K562 (cell line): ENCODE data around the gene PCYT1A. TPM values are rescaled to one million over a fixed set of nuclear protein-coding genes. Genes with fewer than 3 reads are reported as not detected.

Experiments used
- ATF2 ChIP-seq: sonication (generic); formaldehyde crosslinking; IDR thresholded peaks from 2 replicates; pipeline ENCODE4 v1.8.1; 2022; ENCODE audit warnings: missing genetic modification reagents
- BACH1 ChIP-seq: fragments of 200-800 bp; sonication (Bioruptor generic); IDR thresholded peaks from 2 replicates; pipeline ENCODE4 v1.6.1; 2016; ENCODE audit warnings: missing genetic modification characterization, missing compliant biosample characterization
- COPS2 ChIP-seq: fragments of 450-650 bp; conservative IDR thresholded peaks from 2 replicates; pipeline ENCODE4 v1.6.1; 2016; ENCODE audit warnings: mild to moderate bottlenecking, moderate library complexity
- HDAC2 ChIP-seq: fragments of 450-650 bp; IDR thresholded peaks from 2 replicates; pipeline ENCODE4 v1.6.1; 2016; ENCODE audit warnings: mild to moderate bottlenecking
- MCM5 ChIP-seq: fragments of 450-650 bp; IDR thresholded peaks from 2 replicates; pipeline ENCODE4 v1.6.1; 2016; ENCODE audit warnings: low read depth
- MNT ChIP-seq, 2 experiments: fragments of 450-650 bp; conservative IDR thresholded peaks; 2 replicates each; pipeline ENCODE4 v1.6.1; 2017; ENCODE audit warnings: mild to moderate bottlenecking in 2 of 2, moderate library complexity in 2 of 2
- NFYB ChIP-seq: IDR thresholded peaks from 2 replicates; pipeline ENCODE4 v1.6.1; 2011; ENCODE audit warnings: mild to moderate bottlenecking, moderate library complexity; ENCODE audit not compliant: insufficient read length; ENCODE audit errors: extremely low read depth
- REST ChIP-seq, 2 experiments: fragments of 450-650 bp; formaldehyde crosslinking in 1 of 2; IDR thresholded peaks; 2 replicates each; pipeline versions ENCODE4 v1.4.0 to v1.6.1; 2014 to 2020; ENCODE audit warnings: mild to moderate bottlenecking in 2 of 2, borderline replicate concordance in 1 of 2, low read depth in 1 of 2
- SREBF1 ChIP-seq: fragments of 150-350 bp; IDR thresholded peaks from 2 replicates; pipeline ENCODE4 v1.6.1; 2014; ENCODE audit warnings: antibody characterized with exemption, low read depth, low read length, borderline replicate concordance
- TEAD1 ChIP-seq, 2 experiments: fragments of 450-650 bp in 1 of 2; sonication (generic) in 1 of 2; formaldehyde crosslinking; IDR thresholded peaks; 2 replicates each; pipeline versions ENCODE4 v1.4.0 to v1.8.0; 2020 to 2022; ENCODE audit warnings: mild to moderate bottlenecking in 2 of 2, missing genetic modification reagents in 1 of 2
- ZNF175 ChIP-seq: fragments of 200-800 bp; sonication (Bioruptor generic); IDR thresholded peaks from 2 replicates; pipeline ENCODE4 v1.6.1; 2016; ENCODE audit warnings: low read depth, mild to moderate bottlenecking, missing genetic modification characterization, missing compliant biosample characterization
- ZNF316 ChIP-seq: fragments of 450-650 bp; IDR thresholded peaks from 2 replicates; pipeline ENCODE4 v1.6.1; 2016
- ZNF639 ChIP-seq, 2 experiments: fragments of 200-800 bp in 1 of 2; sonication (Bioruptor generic) in 1 of 2; sonication (generic) in 1 of 2; formaldehyde crosslinking in 1 of 2; IDR thresholded peaks in 1 of 2; conservative IDR thresholded peaks in 1 of 2; 2 replicates each; pipeline versions ENCODE4 v1.5.0 to v1.6.1; 2016 to 2020; ENCODE audit warnings: missing compliant biosample characterization in 1 of 2, missing genetic modification characterization in 1 of 2, missing genetic modification reagents in 1 of 2
- polyA plus RNA-seq, 8 experiments: library from polyadenylated mRNA; depleted of rRNA in 4 of 8; stranded (reverse) in 5 of 8; unstranded in 3 of 8; fragments of >200 nt; fragmentation: Nextera tagmentation in 2 of 8; fragmentation: Illumina TruSeq in 1 of 8; extraction: Ambion mirVana in 2 of 8; extraction: Trizol in 1 of 8; gene quantifications; 2 replicates each; pipeline versions ENCODE4 v1.2.1 to v1.2.3, GENCODE V29; 2011 to 2014; ENCODE audit warnings: inconsistent platforms in 1 of 8, missing spikeins in 1 of 8
- total RNA-seq, 7 experiments: library from RNA; depleted of rRNA in 6 of 7; stranded (reverse); fragments of >200 nt in 6 of 7; fragmentation: Illumina TruSeq in 2 of 7; extraction: Trizol in 2 of 7; gene quantifications; 2 replicates each; pipeline versions ENCODE4 v1.2.1 to v1.2.3, GENCODE V29; 2011 to 2021; ENCODE audit warnings: low replicate concordance in 1 of 7

The PCYT1A gene
- total and polyA plus RNA-seq, 9 of the 15 experiments (the other 6 are each of a cell fraction or from before 2014, with no cell fraction given) = 13.4 to 62.8 (median 49.4) TPM

GRCh38 chr3:196287440-196288140 lies at the start of gene PCYT1A (continued):
- TF ChIP-seq ZNF316 = peak; percentile 89
- peak; percentile 67; the same call in 1 of the 2 replicates for TF ChIP-seq BACH1 (tag)
- peak; percentile 65 to 88 for TF ChIP-seq MNT (conservative IDR thresholded peaks at IDR 0.05)
- no peak for TF ChIP-seq MCM5
- TF ChIP-seq ZNF639 (CRISPR knock-in tag; conservative IDR thresholded peaks at IDR 0.05 in 1 of 2, IDR thresholded peaks at IDR 0.05 in 1 of 2) = peak in 1 of 2 experiments; percentile 98; a peak in 2 of 4 replicates
- no peak for TF ChIP-seq ATF2
- TF ChIP-seq COPS2 = no peak
- peak in 1 of 2 experiments; percentile 96; a peak in 2 of 4 replicates for TF ChIP-seq TEAD1 (CRISPR knock-in tag; IDR thresholded peaks at IDR 0.05)
- TF ChIP-seq ZNF175 (CRISPR knock-in tag) = no peak
- TF ChIP-seq REST (IDR thresholded peaks at IDR 0.05; ENCODE audit: borderline replicate concordance) = 0 out of 2 replicates have a peak, but pooled peaks have one; percentile 3
- no peak; the same call in 1 of the 2 replicates for TF ChIP-seq REST (CRISPR knock-in tag; IDR thresholded peaks at IDR 0.05; ENCODE audit: low read depth)
- peak; percentile 12 for TF ChIP-seq NFYB
- TF ChIP-seq HDAC2 = peak; percentile 89
- 0 out of 2 replicates have a peak, but pooled peaks have one; percentile 22 for TF ChIP-seq SREBF1
